AG10803 (cell line): ENCODE results near the gene MALSU1.

Source experiments
- DNase-seq: peaks from one replicate; pipeline ENCODE4 v3.0.0; 2010; ENCODE audit warnings: low read depth
- H3K4me3 ChIP-seq: 2 replicates; pipeline ENCODE4 v1.5.1; 2011; ENCODE audit warnings: mild to moderate bottlenecking, low read length, control low read depth
- CTCF ChIP-seq: conservative IDR thresholded peaks from 2 replicates; pipeline ENCODE4 v1.5.1; 2011; ENCODE audit warnings: mild to moderate bottlenecking, low read length, control low read depth, inconsistent platforms

The MALSU1 gene

GRCh38 chr7:23315366-23315765, 16.2 kb downstream of the MALSU1 start:
- no peak for TF ChIP-seq CTCF

GRCh38 chr7:23331132-23331531, 32.0 kb downstream of the MALSU1 start:
- no peak for DNase-seq
- H3K4me3 ChIP-seq, result no peak overlapping the region
- no peak for TF ChIP-seq CTCF

More at GRCh38 chr7:23315366-23315765, 16.2 kb downstream of the MALSU1 start:
- no peak overlapping the region for H3K4me3 ChIP-seq
- DNase-seq, result no peak

- no peak for TF ChIP-seq CTCF
- no peak overlapping the region for H3K4me3 ChIP-seq
- DNase-seq, result no peak
These were observed 33.1 kb downstream of the MALSU1 start for GRCh38 chr7:23332193-23332592.

GRCh38 chr7:23332910-23333612, 33.9 kb downstream of the MALSU1 start:
- no peak overlapping the region for H3K4me3 ChIP-seq
- no peak for TF ChIP-seq CTCF
- peak; percentile 39 for DNase-seq

- no peak for TF ChIP-seq CTCF
- peak; percentile 96 for DNase-seq
- H3K4me3 ChIP-seq, result no peak overlapping the region
These were observed 34.6 kb downstream of the MALSU1 start for GRCh38 chr7:23333671-23334246.

- DNase-seq, result peak; percentile 94
- H3K4me3 ChIP-seq, result no peak overlapping the region
- TF ChIP-seq CTCF, result no peak
These were observed 35.4 kb downstream of the MALSU1 start for GRCh38 chr7:23334482-23335056.

- no peak overlapping the region for H3K4me3 ChIP-seq
These were observed 36.0 kb downstream of the MALSU1 start for GRCh38 chr7:23335136-23335535.

More at GRCh38 chr7:23335136-23335535, 36.0 kb downstream of the MALSU1 start:
- no peak for TF ChIP-seq CTCF
- no peak for DNase-seq
